Measurements from ENCODE around the gene SRSF7.

DNA sequence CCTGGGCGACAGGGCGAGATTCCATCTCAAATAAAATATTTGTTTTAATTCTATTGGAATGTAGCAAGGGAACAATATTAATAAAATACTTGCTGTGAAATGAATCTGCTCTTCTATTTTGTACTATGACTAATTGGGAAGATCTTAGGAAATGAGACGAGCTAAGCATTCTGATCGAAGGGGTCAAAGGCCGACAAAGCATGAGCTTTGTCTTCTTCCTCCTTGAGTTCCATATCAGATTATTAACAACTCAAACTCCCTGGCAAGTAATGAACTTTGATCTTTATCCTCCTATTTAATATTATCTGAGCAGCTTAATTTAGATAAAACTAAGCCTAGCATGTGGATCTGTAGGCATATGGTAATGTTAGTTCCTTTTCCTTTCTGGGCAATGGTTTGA lies 42.4 kb upstream of the SRSF7 start:
- TF ChIP-seq BHLHE40 (IDR thresholded peaks at IDR 0.05; ENCODE audit: borderline replicate concordance) (no peak), NFRKB (IDR thresholded peaks at IDR 0.05) (no peak)

Data from HEK293T (cell line).